Endodermal cell (in vitro differentiated cells): ENCODE results near the gene ATF7. TPM values are rescaled to one million over a fixed set of nuclear protein-coding genes. Genes with fewer than 3 reads are reported as not detected.
"Not testable (repeated sequence)": the region's sequence is repeated elsewhere in the genome, so short reads cannot be mapped to it uniquely, and the experiment has no call there.

ENCODE experiments used
- DNase-seq: peaks from one replicate; pipeline ENCODE4 v3.0.0-alpha.2; 2017
- H3K27ac ChIP-seq: 2 replicates; pipeline ENCODE4 v1.5.1; 2013; ENCODE audit warnings: mild to moderate bottlenecking, low read depth, low read length, moderate library complexity
- H3K27me3 ChIP-seq: 2 replicates; pipeline ENCODE4 v1.6.1; 2013; ENCODE audit warnings: mild to moderate bottlenecking, low read length, moderate library complexity; ENCODE audit not compliant: insufficient read depth, control insufficient read depth, poor library complexity, severe bottlenecking
- H3K36me3 ChIP-seq: 2 replicates; pipeline ENCODE4 v1.7.0; 2013; ENCODE audit warnings: mild to moderate bottlenecking, low read length, moderate library complexity; ENCODE audit not compliant: control insufficient read depth, insufficient read depth
- H3K4me1 ChIP-seq: one replicate; pipeline ENCODE4 v1.7.0; 2013; ENCODE audit warnings: low read length; ENCODE audit not compliant: control insufficient read depth, insufficient read depth
- H3K4me3 ChIP-seq: 2 replicates; pipeline ENCODE4 v1.5.1; 2013; ENCODE audit warnings: mild to moderate bottlenecking, low read length, moderate library complexity
- H3K9ac ChIP-seq: 2 replicates; pipeline ENCODE4 v1.6.1; 2013; ENCODE audit warnings: mild to moderate bottlenecking, low read length, moderate library complexity; ENCODE audit not compliant: poor library complexity, severe bottlenecking; ENCODE audit errors: extremely low read depth
- H3K9me3 ChIP-seq: 2 replicates; pipeline ENCODE4 v1.6.1; 2013; ENCODE audit warnings: mild to moderate bottlenecking, low read length, moderate library complexity; ENCODE audit not compliant: control insufficient read depth
- H3K27ac Mint-ChIP-seq: 2 replicates; pipeline ENCODE4 v1.8.0; 2020; ENCODE audit warnings: mixed read lengths
- H3K27me3 Mint-ChIP-seq: 2 replicates; pipeline ENCODE4 v1.8.0; 2021; ENCODE audit warnings: mild to moderate bottlenecking, mixed read lengths; ENCODE audit not compliant: insufficient read depth
- H3K36me3 Mint-ChIP-seq: 2 replicates; pipeline ENCODE4 v1.8.0; 2020; ENCODE audit warnings: low read depth, mixed read lengths
- H3K4me1 Mint-ChIP-seq: 2 replicates; pipeline ENCODE4 v1.8.0; 2020; ENCODE audit warnings: mixed read lengths
- H3K4me3 Mint-ChIP-seq: 2 replicates; pipeline ENCODE4 v1.8.0; 2020; ENCODE audit warnings: mild to moderate bottlenecking, moderate library complexity, mixed read lengths
- H3K9me3 Mint-ChIP-seq: 2 replicates; pipeline ENCODE4 v1.8.0; 2020; ENCODE audit warnings: mild to moderate bottlenecking, mixed read lengths
- WGBS, 2 experiments: methylation state at CpG; one replicate each; pipeline versions ENCODE4 v1.1.5 to v1.1.7; 2013; ENCODE audit warnings: missing lambda C conversion rate in 2 of 2, mixed read lengths in 1 of 2; ENCODE audit not compliant: insufficient coverage in 1 of 2, insufficient read length in 1 of 2; 5-methylcytosine and 5-hydroxymethylcytosine counted together
- total RNA-seq, 2 donors: library from RNA; stranded (reverse); fragmentation: NEBNext Ultra II Directional in 1 of 2; extraction: Animal tissue kit (Norgen Biotek cat#: 25700) in 1 of 2; gene quantifications; 2 replicates in 1 of 2; 3 replicates in 1 of 2; pipeline ENCODE4 v1.2.1, GENCODE V29; 2021
- TF ChIP-seq, protein P1 (sequence below): fragments of 200-600 bp; sonication (generic); conservative IDR thresholded peaks from 2 replicates; pipeline ENCODE4 v1.5.0; 2021; ENCODE audit warnings: antibody characterized with exemption, mild to moderate bottlenecking

Gene ATF7
- total RNA-seq, 2 donors from 2014 or later = 29.0 to 36.6 TPM

DNA sequence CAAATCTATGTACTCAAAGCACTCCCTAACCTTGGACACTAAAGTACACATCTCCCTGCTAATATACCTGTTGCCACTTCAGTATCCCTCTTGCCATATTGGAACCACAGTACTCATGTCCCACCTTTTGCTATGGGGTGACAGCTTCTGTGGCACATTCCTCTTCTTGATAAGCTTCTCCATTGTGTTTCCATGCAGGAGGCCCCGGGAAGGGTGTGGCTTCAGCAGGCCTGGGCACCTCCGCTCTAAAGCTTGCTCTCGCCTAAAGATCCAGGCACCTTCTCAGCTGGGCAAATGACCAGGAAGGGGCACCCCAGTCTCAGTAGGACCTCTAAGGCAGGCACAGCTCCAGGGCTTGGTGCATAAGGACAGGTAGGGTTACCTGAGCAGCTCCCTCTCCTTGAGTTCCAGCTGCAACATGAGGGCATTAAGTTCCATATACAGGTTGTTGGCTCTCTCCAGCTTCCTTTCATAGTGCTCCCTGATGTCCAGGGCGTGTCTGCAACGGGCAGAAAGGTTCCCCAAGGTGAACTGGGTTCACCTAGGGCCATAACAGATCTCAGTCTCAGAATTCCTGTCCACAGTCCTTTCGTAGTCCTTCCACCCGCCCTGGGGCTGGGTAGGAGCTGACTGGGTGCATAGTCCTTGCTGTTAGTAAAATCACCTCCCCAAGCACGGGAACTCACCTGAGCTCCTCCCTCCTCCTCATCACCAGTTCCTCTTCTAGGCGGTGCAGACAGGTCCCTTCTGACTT, 142.8 kb downstream of the ATF7 start:
- H3K9me3 ChIP-seq = no peaks in the 10 kb centered on the region
- peaks cover 31% of the 10 kb centered on the region for H3K4me1 Mint-ChIP-seq
- H3K9me3 Mint-ChIP-seq = no peaks in the 10 kb centered on the region
- TF ChIP-seq, protein P1, sequence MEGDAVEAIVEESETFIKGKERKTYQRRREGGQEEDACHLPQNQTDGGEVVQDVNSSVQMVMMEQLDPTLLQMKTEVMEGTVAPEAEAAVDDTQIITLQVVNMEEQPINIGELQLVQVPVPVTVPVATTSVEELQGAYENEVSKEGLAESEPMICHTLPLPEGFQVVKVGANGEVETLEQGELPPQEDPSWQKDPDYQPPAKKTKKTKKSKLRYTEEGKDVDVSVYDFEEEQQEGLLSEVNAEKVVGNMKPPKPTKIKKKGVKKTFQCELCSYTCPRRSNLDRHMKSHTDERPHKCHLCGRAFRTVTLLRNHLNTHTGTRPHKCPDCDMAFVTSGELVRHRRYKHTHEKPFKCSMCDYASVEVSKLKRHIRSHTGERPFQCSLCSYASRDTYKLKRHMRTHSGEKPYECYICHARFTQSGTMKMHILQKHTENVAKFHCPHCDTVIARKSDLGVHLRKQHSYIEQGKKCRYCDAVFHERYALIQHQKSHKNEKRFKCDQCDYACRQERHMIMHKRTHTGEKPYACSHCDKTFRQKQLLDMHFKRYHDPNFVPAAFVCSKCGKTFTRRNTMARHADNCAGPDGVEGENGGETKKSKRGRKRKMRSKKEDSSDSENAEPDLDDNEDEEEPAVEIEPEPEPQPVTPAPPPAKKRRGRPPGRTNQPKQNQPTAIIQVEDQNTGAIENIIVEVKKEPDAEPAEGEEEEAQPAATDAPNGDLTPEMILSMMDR = no peak
- no peaks in the 10 kb centered on the region for H3K27me3 Mint-ChIP-seq
- no peak overlapping the region for H3K4me3 Mint-ChIP-seq
- no peaks in the 10 kb centered on the region for H3K27me3 ChIP-seq
- no peak overlapping the region for H3K4me3 ChIP-seq
- peak overlapping the region; percentile 83 for H3K27ac Mint-ChIP-seq
- no peak overlapping the region for H3K27ac ChIP-seq
- H3K36me3 Mint-ChIP-seq = peaks cover 64% of the 10 kb centered on the region
- H3K36me3 ChIP-seq = peaks cover 85% of the 10 kb centered on the region
- peak; percentile 89 for DNase-seq
- no peak overlapping the region for H3K9ac ChIP-seq
- peaks cover 25% of the 10 kb centered on the region for H3K4me1 ChIP-seq
- WGBS, 2 experiments = 81 to 89% methylated on average over 5 to 9 of the region's 9 CpGs

DNA sequence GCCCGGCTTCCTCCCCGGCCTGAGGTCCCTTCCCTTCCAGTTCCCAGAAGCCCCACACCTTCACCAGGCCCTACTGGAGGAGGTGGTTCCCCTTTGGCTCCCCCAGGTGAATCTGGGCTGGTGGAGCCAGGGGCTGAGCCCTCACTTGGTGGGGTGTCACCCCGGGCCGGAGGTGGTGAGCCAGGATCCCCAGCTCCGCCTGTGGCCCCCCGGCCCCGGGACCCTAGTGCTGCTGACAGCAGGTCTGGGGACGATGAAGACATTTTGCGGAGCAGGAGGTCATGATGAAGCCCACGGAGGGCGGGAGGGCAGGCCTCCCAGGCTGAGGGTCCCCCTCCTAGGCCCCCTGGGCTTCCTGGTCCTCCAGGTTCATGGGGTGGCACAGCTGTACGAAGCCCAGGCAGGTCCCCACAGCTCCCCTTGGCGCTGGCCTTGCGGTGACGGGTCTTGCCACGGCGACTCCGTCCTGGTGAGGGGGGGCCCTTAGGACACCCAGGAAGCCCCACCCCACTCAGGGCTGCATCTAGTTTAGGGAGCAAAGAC, 143.5 kb downstream of the ATF7 start:
- peak; percentile 71 for DNase-seq
- no peaks in the 10 kb centered on the region for H3K9me3 ChIP-seq
- H3K9ac ChIP-seq = no peak overlapping the region
- H3K4me3 Mint-ChIP-seq = no peak overlapping the region
- H3K27me3 Mint-ChIP-seq = no peaks in the 10 kb centered on the region
- peaks cover 25% of the 10 kb centered on the region for H3K4me1 ChIP-seq
- peaks cover 31% of the 10 kb centered on the region for H3K4me1 Mint-ChIP-seq
- H3K36me3 Mint-ChIP-seq = peaks cover 69% of the 10 kb centered on the region
- no peak overlapping the region for H3K4me3 ChIP-seq
- TF ChIP-seq, protein P1 = no peak
- no peak overlapping the region for H3K27ac ChIP-seq
- WGBS, 2 experiments = 93 to 97% methylated on average over 18 of the region's 18 CpGs
- H3K36me3 ChIP-seq = peaks cover 92% of the 10 kb centered on the region
- H3K9me3 Mint-ChIP-seq = no peaks in the 10 kb centered on the region
- no peaks in the 10 kb centered on the region for H3K27me3 ChIP-seq
- peak overlapping the region; percentile 83 for H3K27ac Mint-ChIP-seq

- WGBS, 2 experiments = 87 to 90% methylated on average over 4 to 8 of the region's 9 CpGs
- no peak overlapping the region for H3K4me3 ChIP-seq
- Mint-ChIP-seq H3K27ac (peak overlapping the region; percentile 91), H3K27me3 (no peaks in the 10 kb centered on the region), H3K4me3 (no peak overlapping the region), H3K9me3 (no peaks in the 10 kb centered on the region), H3K36me3 (peaks cover 68% of the 10 kb centered on the region), H3K4me1 (peaks cover 33% of the 10 kb centered on the region)
- TF ChIP-seq, protein P1 = peak; percentile 66
- no peak overlapping the region for H3K9ac ChIP-seq
- H3K36me3 ChIP-seq = peaks cover 93% of the 10 kb centered on the region
- no peaks in the 10 kb centered on the region for H3K9me3 ChIP-seq
- H3K27me3 ChIP-seq = no peaks in the 10 kb centered on the region
- no peak overlapping the region for H3K27ac ChIP-seq
- peak; percentile 85 for DNase-seq
- H3K4me1 ChIP-seq = peaks cover 25% of the 10 kb centered on the region
Observed at GRCh38 chr12:53481939-53482586, 144.1 kb downstream of the ATF7 start.

- not testable (repeated sequence) for H3K9ac ChIP-seq, H3K27ac Mint-ChIP-seq
- peaks cover 74% of the 10 kb centered on the region for H3K36me3 Mint-ChIP-seq
Observed at GRCh38 chr12:53481458-53481857, 144.7 kb downstream of the ATF7 start.

More at GRCh38 chr12:53481458-53481857, 144.7 kb downstream of the ATF7 start:
- not testable (repeated sequence) for H3K27me3 Mint-ChIP-seq, H3K9me3 Mint-ChIP-seq, H3K4me3 ChIP-seq, H3K9me3 ChIP-seq, H3K4me3 Mint-ChIP-seq, H3K27ac ChIP-seq, H3K27me3 ChIP-seq, DNase-seq
- Histone ChIP-seq H3K36me3 (peaks cover 93% of the 10 kb centered on the region), H3K4me1 (peaks cover 25% of the 10 kb centered on the region)
- 91 to 93% methylated on average over 5 to 6 of the region's 6 CpGs for WGBS, 2 experiments
- H3K4me1 Mint-ChIP-seq = peaks cover 39% of the 10 kb centered on the region
